Measurements from ENCODE around the gene CACNA1B.

DNA sequence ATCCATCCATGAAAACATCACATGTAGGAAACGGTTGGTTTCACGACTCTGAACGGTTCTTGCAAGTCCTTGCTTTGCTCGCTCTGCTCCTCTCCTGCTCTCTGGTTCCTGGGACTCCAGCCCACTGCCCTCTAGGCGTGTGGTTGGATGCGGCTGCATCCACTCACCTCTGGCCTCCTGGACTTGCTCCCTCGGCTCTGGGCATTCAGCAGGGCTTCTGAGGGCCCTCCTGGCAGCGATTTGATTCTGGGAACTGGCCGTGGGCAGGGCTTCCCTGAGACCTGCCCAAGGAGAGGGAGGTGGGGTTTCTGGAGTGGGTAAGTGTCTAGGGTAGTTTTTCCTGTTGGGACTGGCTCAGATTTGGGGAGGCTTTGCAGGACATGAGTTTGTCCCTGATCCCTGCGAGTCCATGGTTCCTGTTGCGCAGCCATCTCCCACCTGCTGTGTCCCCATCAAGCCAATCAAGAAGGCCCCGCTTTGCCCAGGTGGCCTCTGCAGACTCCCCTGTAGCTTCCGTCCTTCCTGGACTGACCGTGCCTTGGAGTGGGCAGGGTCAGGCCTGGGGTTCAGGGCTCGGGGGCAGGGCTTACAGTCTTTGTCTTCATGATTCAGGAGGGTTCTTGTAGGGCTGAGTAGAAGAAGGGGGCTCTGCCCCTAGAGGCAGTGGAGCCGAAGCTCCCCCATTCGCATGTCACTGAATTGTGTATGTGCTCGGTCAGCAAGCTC lies 192.3 kb downstream of the CACNA1B start:
- TF ChIP-seq CTCF (IDR thresholded peaks at IDR 0.05 in 8 of 11, conservative IDR thresholded peaks at IDR 0.05 in 3 of 11), result no peak
- no peak for TF ChIP-seq POLR2A (IDR thresholded peaks at IDR 0.05)

Data from spleen (tissue), 7 donors.